Peyer's patch (tissue), 4 donors: ENCODE measurements around the gene AGBL4. TPM values are rescaled to one million over a fixed set of nuclear protein-coding genes. Genes with fewer than 3 reads are reported as not detected.

Experiments used
- DNase-seq, 3 donors: peaks; one replicate each; pipeline ENCODE4 v3.0.0-alpha.2; 2017 to 2019
- H3K27ac ChIP-seq, 4 donors: fragments of 200-600 bp; sonication (generic); one replicate each; pipeline ENCODE4 v1.5.1; 2016 to 2019
- H3K27me3 ChIP-seq, 2 donors: fragments of 200-600 bp; sonication (generic); one replicate each; pipeline ENCODE4 v1.5.1; 2019
- H3K36me3 ChIP-seq, 3 donors: fragments of 200-600 bp; sonication (generic); one replicate each; pipeline ENCODE4 v1.5.1; 2016 to 2019
- H3K4me1 ChIP-seq, 4 donors: fragments of 200-600 bp; sonication (generic); one replicate each; pipeline ENCODE4 v1.5.1; 2016 to 2019
- H3K4me3 ChIP-seq, 4 donors: fragments of 200-600 bp; sonication (generic); 1 replicate in 3 of 4; 2 replicates in 1 of 4; pipeline ENCODE4 v1.5.1; 2016 to 2019; ENCODE audit warnings: mild to moderate bottlenecking in 1 of 4
- H3K9me3 ChIP-seq, 4 donors: fragments of 200-600 bp; sonication (generic); one replicate each; pipeline ENCODE4 v1.5.1; 2016 to 2019; ENCODE audit warnings: mild to moderate bottlenecking in 1 of 4
- POLR2A ChIP-seq, 2 donors: fragments of 450-650 bp; IDR thresholded peaks; one replicate each; pipeline ENCODE4 v1.5.1; 2017; ENCODE audit warnings: antibody characterized with exemption in 2 of 2, mild to moderate bottlenecking in 2 of 2, moderate library complexity in 2 of 2
- total RNA-seq, 4 donors: library from RNA; depleted of rRNA; stranded (reverse); fragments of >200 nt; gene quantifications; one replicate each; pipeline ENCODE4 v1.1.0, GENCODE V29; 2016
- TF ChIP-seq, protein P1 (sequence below), 6 experiments: fragments of 450-650 bp in 4 of 6; fragments of 200-600 bp in 2 of 6; sonication (generic) in 1 of 6; IDR thresholded peaks; one replicate each; pipeline ENCODE4 v1.5.1; 2017 to 2019; ENCODE audit warnings: antibody characterized with exemption in 6 of 6, mild to moderate bottlenecking in 3 of 6, moderate library complexity in 1 of 6

The AGBL4 gene
- total RNA-seq, 4 donors from 2014 or later: 2.5 TPM; not detected in 3

DNA sequence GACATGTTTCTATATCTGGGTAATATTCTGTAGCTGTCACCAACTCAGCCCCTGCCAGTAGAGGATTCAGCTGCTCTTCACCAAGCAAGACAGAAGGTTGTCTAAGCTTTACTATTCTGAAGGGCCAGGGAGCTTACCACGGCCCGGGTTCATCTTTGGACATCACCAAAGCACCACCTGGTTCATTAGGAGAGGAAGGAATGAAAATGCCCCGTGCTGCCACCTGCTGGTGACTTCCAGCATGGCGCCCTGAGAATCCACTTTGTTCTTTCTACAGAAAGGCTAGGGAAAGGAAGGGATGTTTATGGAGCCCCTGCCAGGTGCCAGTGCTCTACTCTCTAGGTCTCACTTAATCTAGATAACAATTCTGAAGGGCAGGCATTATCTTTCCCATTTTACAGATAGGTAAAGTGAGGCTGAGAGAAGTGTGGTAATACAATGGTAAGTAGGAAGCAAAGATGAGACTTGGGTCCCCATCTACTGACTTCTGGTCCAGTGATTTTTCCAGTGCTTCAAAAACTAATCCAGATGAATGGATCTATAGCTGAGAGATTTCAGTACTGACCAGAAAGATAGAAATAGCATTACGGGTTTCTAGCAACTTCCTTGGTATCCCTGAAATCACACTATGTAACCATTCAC lies 1326.6 kb downstream of the AGBL4 start:
- peak in 1 of 2 donors; percentile 12 for TF ChIP-seq POLR2A (IDR thresholded peaks at IDR 0.05)
- TF ChIP-seq, protein P1, sequence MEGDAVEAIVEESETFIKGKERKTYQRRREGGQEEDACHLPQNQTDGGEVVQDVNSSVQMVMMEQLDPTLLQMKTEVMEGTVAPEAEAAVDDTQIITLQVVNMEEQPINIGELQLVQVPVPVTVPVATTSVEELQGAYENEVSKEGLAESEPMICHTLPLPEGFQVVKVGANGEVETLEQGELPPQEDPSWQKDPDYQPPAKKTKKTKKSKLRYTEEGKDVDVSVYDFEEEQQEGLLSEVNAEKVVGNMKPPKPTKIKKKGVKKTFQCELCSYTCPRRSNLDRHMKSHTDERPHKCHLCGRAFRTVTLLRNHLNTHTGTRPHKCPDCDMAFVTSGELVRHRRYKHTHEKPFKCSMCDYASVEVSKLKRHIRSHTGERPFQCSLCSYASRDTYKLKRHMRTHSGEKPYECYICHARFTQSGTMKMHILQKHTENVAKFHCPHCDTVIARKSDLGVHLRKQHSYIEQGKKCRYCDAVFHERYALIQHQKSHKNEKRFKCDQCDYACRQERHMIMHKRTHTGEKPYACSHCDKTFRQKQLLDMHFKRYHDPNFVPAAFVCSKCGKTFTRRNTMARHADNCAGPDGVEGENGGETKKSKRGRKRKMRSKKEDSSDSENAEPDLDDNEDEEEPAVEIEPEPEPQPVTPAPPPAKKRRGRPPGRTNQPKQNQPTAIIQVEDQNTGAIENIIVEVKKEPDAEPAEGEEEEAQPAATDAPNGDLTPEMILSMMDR (IDR thresholded peaks at IDR 0.05): peak; percentile 46 to 82 (median 72)
- DNase-seq: peak; percentile 34 to 88 (median 76)
- H3K9me3 ChIP-seq: no peaks in the 10 kb centered on the region
- H3K27me3 ChIP-seq: no peaks in the 10 kb centered on the region
- H3K27ac ChIP-seq: no peak overlapping the region
- no peak overlapping the region for H3K4me3 ChIP-seq
- no peaks in the 10 kb centered on the region for H3K4me1 ChIP-seq
- no peaks in the 10 kb centered on the region for H3K36me3 ChIP-seq

GRCh38 chr1:48695161-48695560 lies 1328.6 kb downstream of the AGBL4 start:
- no peak for TF ChIP-seq POLR2A (IDR thresholded peaks at IDR 0.05)
- TF ChIP-seq, protein P1 (IDR thresholded peaks at IDR 0.05): no peak
- Histone ChIP-seq H3K9me3 (no peaks in the 10 kb centered on the region), H3K36me3 (no peaks in the 10 kb centered on the region), H3K27ac (no peak overlapping the region), H3K27me3 (no peaks in the 10 kb centered on the region), H3K4me1 (no peaks in the 10 kb centered on the region), H3K4me3 (no peak overlapping the region)
- no peak for DNase-seq

DNA sequence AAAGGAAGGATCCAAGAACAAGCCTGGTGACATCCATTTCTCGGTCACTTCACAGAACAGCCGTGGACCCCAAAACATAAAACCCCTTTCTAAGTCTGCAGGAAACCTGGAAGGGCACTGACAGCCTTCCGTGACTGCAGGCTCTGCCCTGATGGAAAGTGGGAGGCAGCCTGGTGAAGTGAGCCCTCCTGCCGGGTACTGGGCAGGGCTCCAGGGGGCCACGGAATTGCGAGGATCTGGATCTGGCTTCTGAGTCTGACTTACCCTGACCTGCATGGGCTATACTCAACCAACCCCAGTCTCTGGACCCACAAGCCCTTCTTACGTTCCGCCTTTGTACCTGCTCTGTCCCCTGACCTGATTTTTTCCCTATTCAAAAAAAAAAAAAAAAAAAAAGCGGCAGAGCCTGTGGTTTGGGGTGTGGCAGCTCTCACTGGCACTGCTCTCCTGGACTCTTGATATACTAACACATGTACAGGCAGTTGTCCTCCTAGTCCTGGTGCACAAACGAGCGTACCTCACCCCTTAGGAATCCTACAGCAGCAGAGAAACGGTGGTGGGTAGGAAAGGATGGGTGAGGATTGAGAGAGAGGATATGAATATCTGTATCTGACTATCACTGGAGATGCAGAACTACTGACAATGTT lies 1330.0 kb downstream of the AGBL4 start:
- Histone ChIP-seq H3K36me3 (no peaks in the 10 kb centered on the region), H3K27ac (no peak overlapping the region), H3K27me3 (no peaks in the 10 kb centered on the region), H3K4me1 (no peaks in the 10 kb centered on the region), H3K9me3 (no peaks in the 10 kb centered on the region), H3K4me3 (no peak overlapping the region)
- DNase-seq: no peak
- no peak for TF ChIP-seq POLR2A (IDR thresholded peaks at IDR 0.05)
- TF ChIP-seq, protein P1 (IDR thresholded peaks at IDR 0.05): no peak

- H3K27ac ChIP-seq: no peak overlapping the region
Measured at GRCh38 chr1:48693180-48693579, 1330.6 kb downstream of the AGBL4 start.

DNA sequence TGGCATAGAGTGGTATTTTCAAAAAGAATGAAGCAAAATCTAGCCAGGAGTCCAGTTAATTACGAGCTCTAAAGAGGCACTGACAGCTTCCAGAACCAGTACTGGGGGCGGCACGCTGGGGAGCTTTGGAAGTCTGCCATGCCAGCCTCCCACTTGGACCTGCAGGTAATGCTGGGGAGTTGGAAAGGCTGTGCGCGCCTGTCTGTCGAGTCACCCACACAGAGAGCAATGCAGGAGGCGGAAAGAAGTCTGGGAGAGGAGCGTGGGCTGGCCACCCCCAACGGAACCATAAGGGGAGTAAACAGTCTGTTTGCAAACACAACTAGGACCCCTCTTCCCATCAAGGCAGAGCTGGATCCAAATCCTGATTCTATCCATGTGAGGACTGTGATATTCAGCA lies 1331.5 kb downstream of the AGBL4 start:
- no peaks in the 10 kb centered on the region for H3K36me3 ChIP-seq
- H3K9me3 ChIP-seq: no peaks in the 10 kb centered on the region
- TF ChIP-seq POLR2A (IDR thresholded peaks at IDR 0.05): no peak
- TF ChIP-seq, protein P1 (IDR thresholded peaks at IDR 0.05): no peak
- H3K27me3 ChIP-seq: no peaks in the 10 kb centered on the region
- no peak overlapping the region for H3K27ac ChIP-seq
- DNase-seq: no peak
- H3K4me3 ChIP-seq: no peak overlapping the region
- H3K4me1 ChIP-seq: no peaks in the 10 kb centered on the region

More at GRCh38 chr1:48693180-48693579, 1330.6 kb downstream of the AGBL4 start:
- Histone ChIP-seq H3K36me3 (no peaks in the 10 kb centered on the region), H3K4me3 (no peak overlapping the region), H3K27me3 (no peaks in the 10 kb centered on the region), H3K4me1 (no peaks in the 10 kb centered on the region), H3K9me3 (no peaks in the 10 kb centered on the region)
- TF ChIP-seq POLR2A (IDR thresholded peaks at IDR 0.05): no peak
- TF ChIP-seq, protein P1 (IDR thresholded peaks at IDR 0.05): no peak
- DNase-seq: no peak
